Measurements from ENCODE around the gene MAML1.

The MAML1 gene

DNA sequence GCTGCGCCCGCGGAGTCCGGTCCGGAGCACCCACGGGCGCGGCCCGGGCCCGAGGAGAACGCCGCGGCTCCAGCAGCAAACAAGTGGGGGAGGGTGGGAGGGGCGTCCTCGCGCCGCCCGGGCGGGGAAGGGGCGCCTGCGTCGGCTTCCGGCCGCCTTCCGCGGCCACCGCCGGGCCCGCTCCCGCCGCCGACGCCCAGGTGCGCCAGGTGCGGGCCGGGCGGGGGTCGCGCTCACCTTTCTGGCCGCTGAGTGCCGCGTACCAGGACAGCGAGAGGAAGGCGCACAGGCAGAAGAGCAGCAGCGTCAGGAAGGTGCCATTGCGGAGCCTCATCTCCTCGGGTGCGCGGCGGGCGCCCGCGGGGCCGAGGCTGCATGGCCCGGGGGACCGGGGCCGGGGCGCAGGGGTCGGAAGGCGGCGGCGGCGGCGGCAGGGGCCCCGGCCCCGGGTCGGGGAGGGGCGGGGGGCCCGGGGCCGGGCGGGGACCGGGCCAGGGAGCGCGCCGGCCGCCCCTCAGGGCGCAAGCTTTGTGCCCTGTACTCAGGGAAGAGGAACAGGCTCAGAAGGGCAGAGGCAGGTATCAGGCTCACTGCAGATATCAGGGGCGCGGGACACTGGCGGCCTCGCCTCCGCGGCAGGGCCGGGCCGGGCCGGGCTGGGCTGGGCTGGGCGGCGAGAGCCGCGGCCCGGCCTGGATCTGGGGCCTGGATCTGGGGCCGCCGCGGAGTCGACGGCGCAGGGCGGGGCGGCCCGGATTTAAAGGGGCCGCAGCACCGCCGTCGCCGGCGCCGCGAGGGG lies 73.8 kb downstream of the MAML1 start, which contains the start of gene MGAT4B:
TSS of gene MGAT4B (minus strand) at position 617 of the 799 bp plus-strand sequence. CDS start at position 334, 283 bp downstream.
- DNase-seq: no peak

DNA sequence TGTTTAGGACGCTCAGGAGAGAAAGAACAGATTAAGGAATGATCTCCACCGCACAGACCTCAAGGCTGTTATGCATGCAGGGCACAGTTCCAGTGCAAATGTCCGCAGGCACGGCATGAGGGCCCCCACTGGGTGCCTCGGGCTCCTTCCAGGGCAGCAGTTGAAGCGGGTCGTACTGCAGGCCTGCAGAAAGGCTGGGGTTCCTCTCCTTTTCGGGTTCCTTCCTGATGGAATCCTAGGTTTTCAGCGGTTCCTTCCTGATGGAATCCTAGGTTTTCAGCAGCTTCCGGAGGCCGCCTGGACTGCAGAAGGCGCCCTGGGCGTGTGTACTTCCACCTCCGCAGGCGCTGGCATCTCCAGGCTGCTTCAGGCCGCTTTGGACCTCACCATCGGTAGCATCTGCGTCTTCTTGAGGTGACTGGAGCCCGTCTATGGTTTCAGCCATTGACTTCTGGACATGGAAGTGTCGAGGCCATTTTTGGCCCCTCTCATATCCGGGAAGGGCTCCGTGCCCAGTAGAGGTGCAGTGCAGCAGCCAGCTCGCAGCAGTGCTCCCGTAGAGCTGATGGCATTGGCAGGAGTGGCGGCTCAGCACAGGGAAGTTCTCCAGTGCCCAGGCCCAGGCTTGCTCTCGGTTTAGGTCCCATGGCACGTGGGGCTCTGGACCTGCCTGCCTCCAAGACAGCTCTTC lies 79.7 kb downstream of the MAML1 start:
- no peak for DNase-seq

DNA sequence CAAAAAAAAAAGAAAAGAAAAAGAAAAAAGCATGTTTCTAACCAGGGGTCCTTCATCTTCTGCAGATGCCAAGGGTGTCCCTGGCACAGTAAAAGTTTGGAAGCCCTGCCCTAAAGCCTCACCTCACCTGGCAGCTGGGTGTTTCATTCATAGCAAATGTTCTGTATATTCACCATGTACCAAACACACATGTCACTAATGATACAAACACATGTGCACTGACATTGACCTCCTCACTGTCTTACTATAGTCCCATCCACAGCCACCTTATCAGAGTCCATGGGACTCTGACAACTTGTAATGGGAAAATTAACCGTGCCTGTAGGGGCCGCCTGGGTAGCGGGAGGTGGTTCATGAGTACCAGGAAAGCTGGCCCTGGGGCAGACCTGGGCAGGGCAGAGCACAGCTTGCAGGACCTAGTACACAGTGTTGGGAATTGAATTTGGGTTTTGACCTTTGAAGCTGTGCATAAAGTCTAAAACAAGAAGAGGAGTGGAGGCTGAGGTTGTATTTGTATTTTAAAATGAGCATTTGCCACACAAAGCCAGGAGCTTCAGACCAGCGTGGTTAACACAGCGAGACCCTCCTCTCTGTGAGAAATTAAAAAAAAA lies 80.5 kb downstream of the MAML1 start:
- no peak for DNase-seq

DNA sequence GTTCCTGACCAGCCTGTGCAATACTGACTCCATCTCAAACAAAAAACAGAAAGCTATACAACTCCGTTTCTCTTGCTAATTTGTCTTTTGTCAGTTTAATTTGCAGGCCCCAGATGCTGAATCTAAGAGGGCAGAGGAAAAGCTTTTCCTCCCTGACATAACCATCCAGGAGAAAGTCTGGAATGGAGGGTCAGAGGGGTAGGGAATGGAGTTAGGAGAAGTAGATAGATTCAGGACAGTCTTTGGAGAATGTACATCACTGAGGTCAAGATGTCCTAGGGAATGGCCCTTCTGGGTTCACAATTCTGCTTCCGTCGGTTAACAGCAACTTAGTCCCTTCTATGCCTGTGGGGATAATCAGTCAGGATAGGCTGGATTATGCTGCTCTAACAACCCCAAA lies 81.5 kb downstream of the MAML1 start:
- DNase-seq: no peak

DNA sequence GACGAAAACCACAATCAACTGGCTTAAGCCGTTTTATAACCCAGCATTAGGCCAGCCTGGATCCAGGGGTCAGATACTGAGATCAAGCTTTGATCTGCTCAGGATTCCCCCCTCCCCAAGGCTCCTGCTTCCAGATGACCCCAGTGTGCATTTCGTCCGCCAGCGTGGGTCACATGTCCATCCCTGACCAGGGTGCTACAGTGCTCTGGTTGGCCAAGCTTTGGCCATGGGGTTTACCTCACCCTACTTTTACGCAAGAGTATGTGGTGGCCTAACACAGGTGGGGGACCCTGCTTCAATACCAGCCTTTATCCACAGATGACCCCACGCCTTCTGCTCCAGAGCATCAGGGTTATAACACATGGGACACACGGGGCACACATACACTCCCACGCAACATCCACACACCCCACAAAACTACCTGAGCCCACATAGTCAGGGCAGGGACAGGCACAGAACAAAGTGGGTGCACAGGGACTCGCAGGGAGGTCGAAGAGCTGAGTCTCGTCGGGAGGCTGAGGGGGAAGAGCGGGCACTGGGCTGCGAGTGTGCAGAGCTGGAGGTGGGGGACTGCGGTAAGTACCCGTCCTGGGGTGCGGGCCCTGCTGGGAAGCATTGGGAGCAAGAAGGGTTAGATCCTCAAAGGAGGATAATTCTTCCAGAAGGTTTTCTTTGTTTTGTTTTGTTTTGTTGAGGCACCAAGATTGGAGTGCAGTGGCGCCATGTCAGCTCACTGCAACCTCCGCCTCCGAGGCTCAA lies 83.0 kb downstream of the MAML1 start:
- no peak for DNase-seq

DNA sequence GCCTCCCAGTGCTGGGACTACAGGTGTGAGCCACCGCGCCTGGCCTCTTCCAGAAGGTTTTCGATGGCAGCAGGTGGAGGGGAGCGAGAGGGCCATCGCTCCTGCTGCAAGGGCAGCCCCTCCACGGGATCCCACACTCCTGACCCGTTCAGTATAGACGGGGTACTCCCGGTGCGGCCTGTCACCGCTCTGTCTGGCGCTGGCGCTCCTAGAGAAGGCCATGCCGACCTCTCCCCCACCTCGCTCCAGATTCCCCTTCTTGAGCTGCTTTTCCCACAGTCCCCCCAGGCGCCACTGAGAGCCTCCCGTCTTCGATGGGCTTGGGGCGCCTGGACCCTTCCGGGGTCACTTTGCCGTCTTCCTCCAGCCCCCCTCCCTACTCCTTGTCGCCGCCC lies 83.8 kb downstream of the MAML1 start:
- no peak for DNase-seq

DNA sequence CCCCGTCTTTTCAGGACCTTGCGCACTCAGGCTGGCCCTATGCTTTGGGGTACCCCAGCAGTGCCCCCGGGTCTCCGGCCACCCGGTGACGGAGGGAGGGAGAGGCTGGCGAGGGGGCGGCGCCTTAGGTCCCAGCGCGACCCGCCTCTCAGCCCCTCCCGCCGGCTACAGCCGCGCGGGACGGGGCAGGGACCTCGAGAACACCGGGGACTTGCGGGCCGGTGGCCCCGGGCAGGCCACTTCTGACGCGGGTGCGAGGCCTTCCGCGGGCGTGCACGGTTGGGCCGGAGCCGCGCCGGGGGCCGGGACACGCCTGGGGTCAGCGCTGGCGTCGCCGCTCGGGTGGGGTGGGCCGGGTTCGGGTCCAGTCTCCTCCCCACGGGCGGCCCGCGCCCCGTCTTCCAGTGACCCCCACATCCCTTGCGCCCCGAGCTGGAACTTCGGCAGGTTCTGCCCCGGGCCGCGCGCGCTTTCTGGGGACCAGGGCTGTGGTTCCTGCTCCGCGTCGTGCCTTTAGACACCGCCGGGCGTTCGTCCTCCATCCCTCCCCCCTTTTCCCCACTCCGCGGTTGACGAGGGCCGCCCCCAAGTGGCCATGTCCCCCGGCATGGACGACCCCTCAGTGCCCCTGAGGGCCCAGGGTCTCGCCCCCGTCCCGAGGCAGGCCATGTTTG lies 84.3 kb downstream of the MAML1 start:
- no peak for DNase-seq

DNA sequence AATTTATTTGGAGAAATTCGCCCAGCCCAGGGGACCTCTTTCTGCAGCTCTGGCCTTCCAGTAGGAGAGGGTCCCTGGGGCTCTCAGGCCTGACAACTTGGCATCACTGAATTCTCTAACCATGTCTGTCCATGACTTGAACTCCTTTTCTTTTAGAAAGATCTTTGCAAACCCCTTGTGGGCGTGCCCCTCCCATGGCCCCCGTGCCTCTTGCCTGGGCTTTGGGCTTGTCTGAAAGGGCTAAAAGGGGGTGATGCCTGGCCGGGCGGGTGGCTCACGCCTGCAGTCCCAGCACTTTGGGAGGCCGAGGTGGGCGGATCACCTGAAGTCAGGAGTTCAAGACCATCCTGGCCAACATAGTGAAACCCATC lies 84.8 kb downstream of the MAML1 start:
- no peak for DNase-seq

DNA sequence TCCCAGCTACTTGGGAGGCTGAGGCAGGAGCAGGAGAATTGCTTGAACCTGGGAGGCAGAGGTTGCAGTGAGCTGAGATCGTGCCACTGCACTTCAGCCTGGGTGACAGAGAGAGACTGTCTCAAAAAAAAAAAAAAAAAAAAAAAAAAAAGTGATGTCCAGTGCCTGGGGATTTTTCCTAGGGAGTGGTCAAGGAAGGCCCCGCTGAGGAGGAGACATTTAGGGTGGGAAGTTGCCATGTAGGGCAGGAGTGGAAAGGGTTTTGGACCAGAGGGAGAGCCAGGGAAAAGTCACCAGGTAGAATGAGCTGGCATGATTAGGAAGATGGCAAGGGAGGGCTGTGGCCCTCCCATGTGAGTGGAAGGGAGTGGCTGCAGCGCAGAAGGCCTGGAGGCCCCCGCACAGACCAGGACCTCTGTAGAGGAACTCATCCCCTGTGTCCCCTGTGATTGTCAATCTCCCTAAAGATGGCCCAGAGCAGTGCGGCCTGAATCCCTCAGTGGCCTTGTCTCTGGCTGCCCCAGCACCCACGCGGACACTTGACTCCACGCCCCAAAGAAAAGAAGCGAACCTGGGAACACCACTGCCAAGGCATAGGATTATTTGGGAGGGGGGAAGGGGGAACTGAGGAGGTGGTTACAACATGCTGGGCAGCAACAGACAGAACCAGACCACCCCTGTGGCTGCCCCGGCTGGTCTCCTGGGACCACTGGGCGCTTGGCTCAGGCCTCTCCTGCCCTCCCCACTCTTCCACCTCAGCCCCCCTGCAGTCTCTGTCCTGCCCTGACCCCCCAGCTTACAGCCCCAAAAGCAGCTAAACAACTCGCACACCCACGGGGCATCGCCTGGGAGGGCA lies 85.5 kb downstream of the MAML1 start:
- DNase-seq: no peak

DNA sequence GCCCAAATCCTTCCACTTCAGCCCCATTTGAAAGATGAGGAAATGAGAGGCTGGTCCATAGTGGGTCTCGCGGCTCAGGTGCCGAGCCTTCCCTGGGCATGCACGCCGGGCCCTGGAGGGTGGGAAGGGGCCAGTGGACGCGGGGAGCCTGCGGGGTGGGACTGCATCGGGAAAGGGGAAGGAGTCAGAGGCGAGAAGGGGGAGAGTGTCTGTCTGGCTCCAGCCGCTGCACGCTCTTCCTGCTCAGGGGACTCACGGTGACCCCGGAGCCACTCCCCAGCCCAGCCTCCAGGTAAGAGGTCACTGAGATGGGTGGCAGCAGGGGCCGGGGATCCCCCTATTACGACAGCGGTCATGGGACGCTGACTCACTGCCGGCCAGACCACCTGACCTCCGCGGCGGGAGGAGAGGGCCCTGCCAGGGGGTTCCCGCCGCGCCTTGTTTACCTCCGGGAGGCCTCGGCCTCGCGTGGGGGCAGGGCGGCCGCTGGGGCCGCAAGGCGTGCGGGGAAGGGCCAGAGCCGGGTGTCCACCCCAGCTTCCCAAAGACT lies 86.2 kb downstream of the MAML1 start:
- DNase-seq: no peak

DNA sequence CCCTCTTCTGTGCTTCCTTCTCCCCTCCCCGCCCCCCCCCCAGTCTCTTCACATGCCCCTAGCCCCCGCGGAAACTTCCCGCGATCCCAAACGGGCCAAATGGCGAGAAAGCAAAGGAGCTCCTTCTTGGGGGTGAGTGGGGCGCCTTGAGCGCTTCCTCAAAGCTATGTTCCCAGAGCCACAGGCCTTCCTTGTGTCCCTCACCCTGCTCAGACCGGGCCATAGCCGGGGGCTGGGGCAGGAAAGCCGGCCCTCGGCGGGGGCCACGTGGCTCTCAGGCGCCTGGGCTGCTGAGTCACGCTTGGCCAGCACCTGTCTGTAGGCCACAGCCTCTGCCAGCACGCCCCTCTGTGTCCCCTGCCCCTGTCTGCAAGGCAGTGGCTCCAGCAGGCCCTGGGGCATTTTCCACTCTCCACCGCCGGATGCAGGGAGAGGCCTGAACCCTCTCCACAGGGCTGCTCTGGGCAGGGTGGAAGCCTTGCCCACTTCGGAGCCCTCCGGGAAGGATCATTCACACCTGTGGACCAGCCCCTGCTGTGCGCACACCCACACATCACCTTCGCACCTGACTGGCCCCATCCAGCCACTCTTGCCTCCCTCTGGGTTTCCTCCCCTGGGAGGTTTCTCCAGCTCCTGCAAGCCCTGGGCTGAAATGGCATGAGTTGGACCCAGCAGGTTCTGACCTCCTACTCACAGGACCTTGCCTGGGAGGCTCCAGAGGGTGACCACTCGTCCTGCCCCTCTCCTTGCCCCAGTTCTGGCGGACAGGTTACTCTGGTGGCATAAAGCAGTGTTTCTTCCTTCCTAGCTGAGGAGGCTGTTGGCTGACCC lies 86.9 kb downstream of the MAML1 start:
- DNase-seq: no peak

DNA sequence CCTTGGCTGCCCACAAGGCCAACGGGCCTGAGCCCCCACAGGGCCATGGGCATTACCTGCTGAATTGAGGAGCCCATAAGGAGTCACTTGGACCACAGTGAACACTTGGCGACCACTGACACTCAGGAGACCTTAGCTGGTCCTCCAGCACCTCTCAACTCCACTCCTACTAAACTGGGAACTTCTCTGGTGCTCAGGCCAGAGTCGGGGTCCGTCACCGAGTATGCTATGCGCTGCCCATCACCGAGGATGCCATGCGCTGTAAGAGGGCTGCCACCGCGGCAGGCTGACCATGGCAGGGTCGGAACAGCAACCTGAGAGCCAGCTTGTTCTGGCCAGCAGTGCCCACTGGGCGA lies 87.5 kb downstream of the MAML1 start:
- DNase-seq: no peak

DNA sequence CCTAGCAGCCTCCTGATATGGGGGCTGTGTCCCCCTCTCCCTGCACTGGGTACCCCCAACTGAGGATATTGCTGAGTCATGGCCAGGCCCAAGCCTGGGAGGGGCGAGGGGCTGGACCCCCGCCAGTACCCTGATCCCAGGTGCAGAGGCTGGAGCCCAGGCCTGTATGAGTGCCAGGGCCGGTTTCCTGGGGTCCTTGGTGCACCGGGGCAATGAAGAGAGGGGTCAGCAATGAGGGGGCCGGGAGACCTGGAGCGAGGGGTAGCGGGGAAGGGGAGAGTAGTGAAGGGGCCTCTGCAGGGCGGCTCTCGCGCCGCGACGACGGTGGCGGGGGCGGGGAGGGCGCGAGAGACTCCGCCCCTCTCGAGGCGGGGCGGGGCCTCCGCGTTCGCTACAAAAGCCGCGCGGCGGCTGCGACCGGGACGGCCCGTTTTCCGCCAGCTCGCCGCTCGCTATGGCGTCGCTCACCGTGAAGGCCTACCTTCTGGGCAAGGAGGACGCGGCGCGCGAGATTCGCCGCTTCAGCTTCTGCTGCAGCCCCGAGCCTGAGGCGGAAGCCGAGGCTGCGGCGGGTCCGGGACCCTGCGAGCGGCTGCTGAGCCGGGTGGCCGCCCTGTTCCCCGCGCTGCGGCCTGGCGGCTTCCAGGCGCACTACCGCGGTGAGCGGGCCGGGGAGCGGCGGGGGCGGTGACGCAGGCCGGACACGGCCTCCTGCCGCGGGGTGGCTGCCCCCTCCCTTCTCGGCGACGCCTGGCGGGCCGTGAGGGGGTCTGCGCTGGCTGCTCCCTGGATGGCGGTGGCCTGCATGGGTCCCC lies 88.1 kb downstream of the MAML1 start, which contains the start of gene SQSTM1:
TSS of gene SQSTM1 (plus strand) at position 423 of the 815 bp plus-strand sequence. CDS start at position 455, 32 bp downstream.
- no peak for DNase-seq

DNA sequence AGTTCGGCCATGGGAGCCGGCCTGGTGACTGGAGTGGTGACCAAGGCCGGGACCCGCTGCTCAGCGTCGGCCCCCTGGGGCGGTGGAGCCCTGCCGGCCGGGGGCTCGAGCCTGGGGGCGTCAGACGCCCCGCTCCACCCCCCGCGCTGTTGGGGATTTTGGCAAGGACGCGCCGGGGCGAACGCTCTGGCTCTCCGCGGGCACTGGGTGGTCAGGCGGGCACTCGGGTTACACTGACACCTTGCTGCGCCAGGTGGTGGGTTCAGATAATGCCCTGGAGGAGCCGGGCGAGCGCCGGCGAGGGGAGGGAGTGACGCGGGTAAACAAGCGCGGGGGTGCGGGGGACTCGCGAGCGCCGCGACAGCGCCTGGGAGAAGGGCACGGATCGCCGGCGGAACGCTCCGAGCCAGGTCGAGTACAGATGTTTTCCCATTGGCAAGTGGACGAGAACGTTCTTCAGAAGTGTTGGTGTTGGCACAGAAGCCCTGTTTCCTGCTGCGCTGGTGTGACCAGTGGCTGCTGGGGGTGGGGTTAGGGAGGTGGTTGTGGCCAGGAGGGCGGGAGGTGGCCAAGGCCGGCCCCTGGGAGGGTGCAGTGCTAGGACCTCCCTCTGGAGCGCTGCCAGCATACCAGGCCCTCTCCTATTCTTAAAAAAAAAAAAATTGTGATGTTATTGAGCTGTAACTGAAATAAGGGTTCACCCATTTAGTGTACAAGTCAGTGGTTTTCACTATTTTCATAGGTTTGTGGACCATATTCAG lies 88.9 kb downstream of the MAML1 start:
- DNase-seq: no peak

DNA sequence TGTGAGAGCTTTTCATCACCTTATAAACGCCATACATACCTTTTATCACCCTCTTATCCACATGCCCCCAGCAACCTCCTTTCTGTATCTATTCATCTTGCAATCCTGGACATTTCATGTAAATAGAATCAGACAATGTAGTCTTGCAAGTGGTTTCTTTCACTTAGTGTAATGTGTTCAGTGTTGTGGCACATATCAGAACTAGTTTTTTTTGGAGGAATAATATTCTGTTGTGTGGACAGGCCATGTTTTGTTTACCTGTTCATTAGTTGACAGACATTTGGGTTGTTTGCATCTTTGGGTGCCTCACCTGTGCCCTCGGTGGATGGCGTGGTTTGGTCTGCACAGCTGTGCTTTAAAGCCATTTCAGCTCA lies 89.4 kb downstream of the MAML1 start:
- DNase-seq: no peak

DNA sequence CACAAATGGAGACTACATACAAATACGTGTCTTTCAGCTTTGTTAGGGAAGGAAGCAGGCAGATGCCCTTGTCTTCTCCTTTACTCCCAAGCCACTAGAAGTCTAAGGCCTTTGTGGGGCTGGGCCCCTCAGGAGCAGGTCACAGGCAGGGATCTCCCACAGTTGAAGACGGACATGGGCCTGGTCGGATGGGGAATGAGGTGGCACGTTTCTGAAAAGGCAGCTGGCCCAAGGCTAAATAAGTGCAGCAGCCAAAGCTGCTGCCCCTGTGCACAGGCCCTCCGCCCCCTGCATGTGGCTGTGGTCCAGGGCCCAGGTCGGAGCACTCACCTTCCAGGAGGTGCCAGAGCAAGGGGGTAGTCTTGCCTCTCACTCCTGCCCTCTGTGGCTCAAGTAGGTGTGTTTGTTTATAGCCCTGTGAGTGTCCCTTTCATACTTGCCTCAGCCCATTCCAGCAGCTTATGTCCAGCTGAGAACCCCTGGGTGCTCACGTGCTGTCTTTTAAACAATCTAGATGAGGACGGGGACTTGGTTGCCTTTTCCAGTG lies 89.9 kb downstream of the MAML1 start:
- no peak for DNase-seq

DNA sequence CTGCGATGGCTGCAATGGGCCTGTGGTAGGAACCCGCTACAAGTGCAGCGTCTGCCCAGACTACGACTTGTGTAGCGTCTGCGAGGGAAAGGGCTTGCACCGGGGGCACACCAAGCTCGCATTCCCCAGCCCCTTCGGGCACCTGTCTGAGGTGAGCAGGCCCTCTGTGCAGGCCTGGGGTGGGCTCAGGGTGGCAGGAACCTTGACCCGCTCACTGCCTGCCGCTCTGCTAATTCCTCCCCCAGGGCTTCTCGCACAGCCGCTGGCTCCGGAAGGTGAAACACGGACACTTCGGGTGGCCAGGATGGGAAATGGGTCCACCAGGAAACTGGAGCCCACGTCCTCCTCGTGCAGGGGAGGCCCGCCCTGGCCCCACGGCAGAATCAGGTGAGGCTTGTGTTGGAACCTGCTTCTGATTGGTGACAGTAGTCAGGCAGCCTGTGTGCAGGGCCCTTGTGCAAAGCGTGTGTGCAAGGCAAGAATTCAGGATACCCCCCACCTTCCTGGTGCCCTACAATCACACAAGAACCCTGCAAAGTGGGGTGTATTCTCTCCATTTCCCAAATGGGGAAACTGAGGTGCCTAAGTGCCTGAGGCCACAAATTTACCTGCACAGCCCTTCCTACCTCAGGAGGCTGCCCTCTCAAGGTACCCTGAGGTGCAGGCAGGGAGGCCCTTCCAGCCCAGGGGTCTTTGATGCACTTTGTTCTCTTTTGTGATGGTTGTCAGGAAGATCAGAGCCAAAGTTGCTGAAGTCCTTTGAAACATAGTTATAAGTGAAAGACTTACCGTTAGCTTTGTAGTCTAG lies 91.5 kb downstream of the MAML1 start:
- DNase-seq: no peak

DNA sequence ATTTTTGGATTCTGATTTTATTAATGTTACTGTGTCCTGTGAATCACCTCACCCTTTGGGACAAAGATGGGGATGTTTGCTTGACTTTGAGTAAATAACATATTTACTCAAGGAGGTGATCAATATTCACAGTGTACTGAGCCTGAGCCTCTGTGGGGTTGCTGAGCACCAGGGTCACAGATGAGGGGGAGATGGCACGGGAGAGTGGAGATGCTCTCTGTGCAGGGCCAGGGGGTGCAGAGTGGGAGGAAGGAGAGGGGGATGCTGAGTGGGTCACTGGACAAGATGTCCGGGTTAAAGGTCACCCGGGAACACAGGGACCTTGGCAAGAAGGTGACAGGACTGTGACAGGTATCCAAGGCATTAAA lies 92.1 kb downstream of the MAML1 start:
- DNase-seq: no peak
